Vagina (tissue), 2 donors: ENCODE data around the gene KCP. TPM values are rescaled to one million over a fixed set of nuclear protein-coding genes. Genes with fewer than 3 reads are reported as not detected.
A peak's percentile ranks its signal among the peaks of the same experiment; 100 is the strongest.

Source experiments
- DNase-seq, 2 donors: peaks; one replicate each; pipeline ENCODE4 v3.0.0-alpha.2; 2017; ENCODE audit errors: extremely low spot score in 2 of 2
- H3K27ac ChIP-seq: fragments of 200-600 bp; sonication (generic); one replicate; pipeline ENCODE4 v1.5.1; 2019
- H3K27me3 ChIP-seq: fragments of 200-600 bp; sonication (generic); one replicate; pipeline ENCODE4 v1.5.1; 2019
- H3K36me3 ChIP-seq, 2 donors: fragments of 200-600 bp; sonication (generic); one replicate each; pipeline ENCODE4 v1.5.1; 2017 to 2019
- H3K4me1 ChIP-seq: fragments of 200-600 bp; sonication (generic); one replicate; pipeline ENCODE4 v1.5.1; 2019
- H3K4me3 ChIP-seq, 2 donors: fragments of 200-600 bp; sonication (generic); 1 replicate in 1 of 2; 2 replicates in 1 of 2; pipeline ENCODE4 v1.5.1; 2016 to 2019
- H3K9me3 ChIP-seq: fragments of 200-600 bp; sonication (generic); one replicate; pipeline ENCODE4 v1.5.1; 2019
- POLR2A ChIP-seq, 2 donors: fragments of 450-650 bp; IDR thresholded peaks; one replicate each; pipeline ENCODE4 v1.6.1; 2017; ENCODE audit warnings: antibody characterized with exemption in 2 of 2, mild to moderate bottlenecking in 2 of 2, moderate library complexity in 2 of 2
- POLR2AphosphoS5 ChIP-seq, 2 donors: sonication (generic); formaldehyde crosslinking; IDR thresholded peaks; one replicate each; pipeline ENCODE4 v1.9.0; 2017; ENCODE audit warnings: antibody characterized with exemption in 2 of 2, mild to moderate bottlenecking in 2 of 2, low read depth in 1 of 2; ENCODE audit not compliant: insufficient read depth in 1 of 2
- intact Hi-C: fragments of 100-400 bp; cut with DNase I; formaldehyde crosslinking; loops from one replicate; pipeline ENCODE4 v1.15.1; 2023
- total RNA-seq: library from RNA; depleted of rRNA; stranded (reverse); fragments of >200 nt; gene quantifications from one replicate; pipeline ENCODE4 v1.2.3, GENCODE V29; 2016
- TF ChIP-seq, protein P1 (sequence below), 3 experiments: fragments of 450-650 bp in 2 of 3; fragments of 200-600 bp in 1 of 3; sonication (generic) in 1 of 3; IDR thresholded peaks; one replicate each; pipeline ENCODE4 v1.5.1; 2017 to 2019; ENCODE audit warnings: antibody characterized with exemption in 3 of 3, mild to moderate bottlenecking in 2 of 3, moderate library complexity in 2 of 3

KCP gene
- total RNA-seq, 1 donor from 2014 or later: 1.2 TPM

DNA sequence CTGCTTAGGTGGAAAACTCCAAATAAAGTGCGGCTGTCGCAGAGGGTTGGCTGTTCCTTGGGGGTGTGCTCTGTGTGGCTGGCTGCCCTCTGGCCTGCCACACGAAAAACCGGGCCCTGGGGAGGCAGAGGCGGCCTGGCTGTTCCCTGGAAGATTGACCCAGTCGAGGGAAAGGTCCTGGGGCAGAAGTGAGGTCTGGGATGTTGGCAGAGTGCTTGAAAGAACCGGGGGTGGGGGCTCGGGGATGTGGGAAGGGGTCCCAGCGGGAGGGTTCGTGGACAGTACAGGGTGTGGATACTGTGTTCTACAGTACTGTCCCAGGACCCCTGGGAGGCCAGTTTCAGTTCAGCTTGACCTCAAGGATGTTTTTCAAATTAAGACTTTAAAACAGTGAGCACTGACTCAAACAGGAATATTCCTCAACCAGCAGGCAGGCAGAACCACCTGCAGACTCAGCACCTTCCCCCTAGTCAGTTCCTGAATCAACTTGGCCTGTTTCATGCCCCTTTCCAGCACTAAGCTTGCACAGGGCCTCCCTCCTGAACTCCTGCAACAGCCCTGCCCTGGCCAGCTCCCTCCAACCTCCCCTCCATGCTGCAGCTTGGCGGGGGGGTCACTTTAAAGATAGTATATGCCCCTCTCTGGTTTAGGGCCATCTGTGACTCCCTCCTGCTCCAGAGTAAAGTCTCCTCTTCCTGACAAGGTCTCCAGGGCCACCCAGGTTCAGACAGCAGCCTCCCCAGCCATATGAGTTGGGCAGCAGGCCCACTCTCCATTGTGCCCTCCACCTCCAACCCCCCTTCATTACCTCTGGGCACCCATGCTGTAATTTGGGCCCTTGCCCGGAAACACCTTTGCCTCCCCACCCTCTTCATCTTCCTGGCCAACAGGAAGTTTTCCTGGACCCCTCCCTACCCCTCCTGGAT is 51.0 kb downstream of the KCP start:
- TF ChIP-seq POLR2AphosphoS5 (IDR thresholded peaks at IDR 0.05; ENCODE audit: insufficient read depth in 1 of 2, low read depth in 1 of 2) (no peak), POLR2A (IDR thresholded peaks at IDR 0.05) (no peak)
- TF ChIP-seq, protein P1, sequence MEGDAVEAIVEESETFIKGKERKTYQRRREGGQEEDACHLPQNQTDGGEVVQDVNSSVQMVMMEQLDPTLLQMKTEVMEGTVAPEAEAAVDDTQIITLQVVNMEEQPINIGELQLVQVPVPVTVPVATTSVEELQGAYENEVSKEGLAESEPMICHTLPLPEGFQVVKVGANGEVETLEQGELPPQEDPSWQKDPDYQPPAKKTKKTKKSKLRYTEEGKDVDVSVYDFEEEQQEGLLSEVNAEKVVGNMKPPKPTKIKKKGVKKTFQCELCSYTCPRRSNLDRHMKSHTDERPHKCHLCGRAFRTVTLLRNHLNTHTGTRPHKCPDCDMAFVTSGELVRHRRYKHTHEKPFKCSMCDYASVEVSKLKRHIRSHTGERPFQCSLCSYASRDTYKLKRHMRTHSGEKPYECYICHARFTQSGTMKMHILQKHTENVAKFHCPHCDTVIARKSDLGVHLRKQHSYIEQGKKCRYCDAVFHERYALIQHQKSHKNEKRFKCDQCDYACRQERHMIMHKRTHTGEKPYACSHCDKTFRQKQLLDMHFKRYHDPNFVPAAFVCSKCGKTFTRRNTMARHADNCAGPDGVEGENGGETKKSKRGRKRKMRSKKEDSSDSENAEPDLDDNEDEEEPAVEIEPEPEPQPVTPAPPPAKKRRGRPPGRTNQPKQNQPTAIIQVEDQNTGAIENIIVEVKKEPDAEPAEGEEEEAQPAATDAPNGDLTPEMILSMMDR (IDR thresholded peaks at IDR 0.05): no peak
- intact Hi-C loops: loop anchor here (10.0 kb wide), 1 partner anchor 125 kb away; the partner anchor contains the start of gene CALU
- Histone ChIP-seq H3K36me3 (no peaks in the 10 kb centered on the region), H3K27ac (peak overlapping the region; percentile 86), H3K27me3 (no peaks in the 10 kb centered on the region), H3K9me3 (no peaks in the 10 kb centered on the region), H3K4me3 (no peak overlapping the region), H3K4me1 (peaks cover 55% of the 10 kb centered on the region)
- no peak for DNase-seq

- H3K36me3 ChIP-seq: no peaks in the 10 kb centered on the region
- DNase-seq: no peak
- intact Hi-C loops: no loop called here
- no peak for TF ChIP-seq POLR2AphosphoS5 (IDR thresholded peaks at IDR 0.05; ENCODE audit: insufficient read depth in 1 of 2, low read depth in 1 of 2)
- TF ChIP-seq, protein P1 (IDR thresholded peaks at IDR 0.05): no peak
- TF ChIP-seq POLR2A (IDR thresholded peaks at IDR 0.05): no peak
- H3K27me3 ChIP-seq: no peaks in the 10 kb centered on the region
- H3K27ac ChIP-seq: peak overlapping the region; percentile 86
- H3K4me1 ChIP-seq: peaks cover 46% of the 10 kb centered on the region
- no peak overlapping the region for H3K4me3 ChIP-seq
- no peaks in the 10 kb centered on the region for H3K9me3 ChIP-seq
Observed at GRCh38 chr7:128858380-128859231, 51.9 kb downstream of the KCP start.

- intact Hi-C loops: no loop called here
Observed at GRCh38 chr7:128856001-128856718, 54.3 kb downstream of the KCP start.

DNA sequence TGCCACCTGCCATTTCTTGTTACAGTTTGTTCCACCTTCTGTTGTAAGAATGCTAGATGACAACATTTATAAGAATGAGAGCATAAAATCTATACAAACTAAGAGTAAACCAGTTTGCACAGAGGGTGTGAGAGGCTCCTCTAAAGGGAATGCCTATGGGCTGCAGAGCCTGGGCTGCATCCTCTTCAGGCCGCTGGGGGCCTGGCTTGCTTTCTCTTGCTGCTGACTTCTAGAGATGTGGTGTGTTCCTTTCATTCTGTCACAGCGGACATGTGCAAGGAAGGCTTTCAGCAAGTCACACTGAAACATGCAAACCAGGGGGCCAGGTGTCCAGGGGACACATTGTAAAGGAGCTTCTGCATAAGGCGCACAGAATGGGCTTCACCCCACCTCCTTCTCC is 55.0 kb downstream of the KCP start:
- Histone ChIP-seq H3K9me3 (no peaks in the 10 kb centered on the region), H3K27me3 (no peaks in the 10 kb centered on the region), H3K4me1 (peaks cover 30% of the 10 kb centered on the region), H3K36me3 (peaks cover 0 to 18% of the 10 kb centered on the region in 2 donors), H3K4me3 (no peak overlapping the region), H3K27ac (no peak overlapping the region)
- intact Hi-C loops: no loop called here
- no peak for TF ChIP-seq POLR2AphosphoS5 (IDR thresholded peaks at IDR 0.05; ENCODE audit: insufficient read depth in 1 of 2, low read depth in 1 of 2)
- TF ChIP-seq POLR2A (IDR thresholded peaks at IDR 0.05): no peak
- TF ChIP-seq, protein P1 (IDR thresholded peaks at IDR 0.05): no peak
- DNase-seq: no peak

More at GRCh38 chr7:128856001-128856718, 54.3 kb downstream of the KCP start:
- peaks cover 33% of the 10 kb centered on the region for H3K4me1 ChIP-seq
- DNase-seq: no peak
- no peaks in the 10 kb centered on the region for H3K9me3 ChIP-seq
- TF ChIP-seq, protein P1 (IDR thresholded peaks at IDR 0.05): no peak
- no peak for TF ChIP-seq POLR2AphosphoS5 (IDR thresholded peaks at IDR 0.05; ENCODE audit: insufficient read depth in 1 of 2, low read depth in 1 of 2)
- TF ChIP-seq POLR2A (IDR thresholded peaks at IDR 0.05): no peak
- peaks cover 0 to 16% of the 10 kb centered on the region in 2 donors for H3K36me3 ChIP-seq
- H3K27me3 ChIP-seq: no peaks in the 10 kb centered on the region
- H3K4me3 ChIP-seq: no peak overlapping the region
- no peak overlapping the region for H3K27ac ChIP-seq
